Fibroblast of skin of left biceps (primary cell): ENCODE results near the gene JARID2.

Experiments used
- DNase-seq, 2 experiments: peaks; one replicate each; pipeline ENCODE4 v3.0.0-alpha.2; 2013; ENCODE audit warnings: low read depth in 2 of 2

The JARID2 gene

DNA sequence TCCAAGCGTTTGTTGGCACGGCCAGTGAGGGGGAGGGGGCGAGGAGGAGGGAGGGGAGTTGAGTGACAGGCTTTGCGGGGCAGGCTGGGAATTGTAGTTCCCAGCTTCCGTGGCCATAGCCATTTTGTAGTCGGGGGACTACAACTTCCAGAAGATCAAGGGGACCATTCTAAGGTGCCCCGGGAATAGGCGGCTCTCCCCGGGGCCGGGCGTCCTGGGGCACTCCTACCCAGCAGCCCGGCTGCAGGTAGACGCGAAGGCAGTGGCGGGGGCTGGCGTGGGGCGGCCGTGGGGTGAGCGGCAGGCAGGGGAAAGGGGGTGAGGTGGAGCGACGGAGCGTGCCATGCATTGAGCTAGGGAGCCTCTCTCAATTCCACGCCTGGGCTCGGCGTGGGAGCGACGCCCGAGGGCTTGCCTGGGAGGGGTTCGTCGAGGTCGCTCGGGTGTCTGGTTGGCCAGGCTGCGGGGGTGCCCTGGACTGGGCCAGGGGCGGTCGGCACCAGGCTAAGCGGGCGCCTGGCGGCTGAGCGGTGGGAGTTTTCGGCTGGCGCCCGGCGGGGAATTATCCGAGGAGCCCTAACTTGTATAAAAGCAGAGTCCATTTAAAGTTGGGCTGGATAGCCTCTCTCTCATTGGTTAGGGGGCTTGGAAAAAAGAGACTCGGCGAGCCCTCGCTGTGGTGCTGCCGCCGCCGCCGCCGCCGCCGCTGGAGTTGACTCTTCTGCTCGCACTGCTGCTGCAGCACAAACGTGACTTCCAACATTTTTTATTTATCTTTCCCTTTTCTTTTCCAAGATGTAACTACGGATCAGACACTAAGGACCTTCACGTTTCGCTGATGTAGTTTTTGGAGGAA, at the start of gene JARID2:
Gene JARID2 (plus strand): TSS at position 709 of the 856 bp plus-strand sequence. CDS start 471 bp downstream, outside the sequence.
- peak; percentile 95 to 96 for DNase-seq

DNA sequence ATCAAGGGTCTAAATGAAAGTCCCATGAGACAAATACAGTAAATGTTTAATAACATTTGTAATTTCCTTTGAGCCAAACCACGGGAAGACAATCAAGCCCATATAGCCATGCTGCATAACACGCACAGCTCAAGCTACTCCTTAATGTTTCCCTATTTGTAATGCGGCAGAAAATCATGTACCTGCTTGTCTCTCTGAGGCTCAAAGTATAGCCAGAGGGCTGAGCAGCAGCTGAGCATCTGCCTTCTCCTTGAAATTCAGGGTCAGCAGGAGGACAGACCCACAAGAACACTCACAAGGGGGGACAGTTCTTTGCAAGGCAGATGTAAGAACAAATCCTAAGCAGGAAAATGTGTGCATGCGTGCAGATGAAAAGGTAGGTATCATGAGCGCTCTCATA, 45.8 kb upstream of the JARID2 start:
- DNase-seq = no peak

DNA sequence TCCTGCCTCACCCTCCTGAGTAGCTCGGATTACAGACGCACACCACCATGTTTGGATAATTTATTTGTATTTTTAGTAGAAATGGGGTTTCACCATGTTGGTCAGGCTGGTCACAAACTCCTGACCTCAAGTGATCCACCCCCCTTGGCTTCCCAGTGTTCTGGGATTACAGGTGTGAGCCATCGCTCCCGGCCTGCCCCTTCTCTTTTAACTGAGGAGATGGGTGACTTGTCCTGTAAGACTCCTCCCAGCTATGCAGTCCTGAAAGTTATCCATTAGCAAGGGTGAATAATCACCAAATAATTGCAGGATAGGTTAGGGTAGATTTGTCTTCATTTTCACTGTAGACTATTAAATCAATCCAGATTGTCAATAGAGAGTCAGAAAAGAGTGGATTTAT, 40.5 kb upstream of the JARID2 start:
- no peak for DNase-seq

DNA sequence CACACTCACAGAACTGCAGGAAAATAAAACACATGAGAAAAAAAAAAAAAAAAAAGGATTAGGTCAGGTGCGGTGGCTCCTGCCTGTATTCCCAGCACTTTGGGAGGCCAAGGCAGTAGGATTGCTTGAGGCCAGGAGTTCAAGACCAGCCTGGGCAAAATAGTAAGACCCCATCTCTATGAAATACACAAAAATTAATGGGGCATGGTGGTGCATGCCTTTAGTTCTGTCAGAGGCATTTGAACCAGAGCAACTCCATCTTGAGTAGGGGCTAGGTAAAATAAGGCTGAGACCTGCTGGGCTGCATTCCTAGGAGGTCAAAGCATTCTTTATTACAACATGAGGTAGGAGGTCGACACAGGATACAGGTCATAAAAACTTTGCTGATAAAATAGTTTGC, 39.0 kb upstream of the JARID2 start:
- DNase-seq = no peak

- DNase-seq = no peak
These were observed 37.9 kb upstream of the JARID2 start for GRCh38 chr6:15207923-15208322.

GRCh38 chr6:15213838-15214400, 31.9 kb upstream of the JARID2 start:
- no peak for DNase-seq

GRCh38 chr6:15218401-15218800, 27.5 kb upstream of the JARID2 start:
- DNase-seq = no peak

GRCh38 chr6:15220062-15220461, 25.8 kb upstream of the JARID2 start:
- no peak for DNase-seq

DNA sequence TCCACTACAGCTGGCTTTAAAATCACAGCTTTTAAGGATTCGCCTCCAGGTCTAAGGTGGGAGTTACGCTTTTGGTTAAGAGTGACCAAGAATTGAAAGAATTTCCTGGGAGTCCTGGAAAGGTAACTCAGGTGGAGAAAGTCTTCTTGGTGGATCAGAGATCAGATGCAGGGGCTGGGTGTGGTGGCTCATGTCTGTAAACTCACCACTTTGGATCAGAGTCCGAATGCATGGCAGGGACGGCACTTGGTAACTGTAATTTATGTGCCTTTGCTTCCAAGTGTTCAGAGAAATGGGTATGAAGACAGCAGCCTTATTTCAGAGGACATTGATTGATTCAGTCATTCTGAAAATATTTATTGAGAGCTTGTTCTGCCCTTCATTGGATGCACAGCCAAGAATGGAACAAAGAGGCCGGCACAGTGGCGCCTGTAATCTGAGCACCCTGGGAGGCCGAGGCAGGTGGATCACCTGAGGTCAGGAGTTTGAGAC, 18.0 kb upstream of the JARID2 start:
- no peak for DNase-seq

DNA sequence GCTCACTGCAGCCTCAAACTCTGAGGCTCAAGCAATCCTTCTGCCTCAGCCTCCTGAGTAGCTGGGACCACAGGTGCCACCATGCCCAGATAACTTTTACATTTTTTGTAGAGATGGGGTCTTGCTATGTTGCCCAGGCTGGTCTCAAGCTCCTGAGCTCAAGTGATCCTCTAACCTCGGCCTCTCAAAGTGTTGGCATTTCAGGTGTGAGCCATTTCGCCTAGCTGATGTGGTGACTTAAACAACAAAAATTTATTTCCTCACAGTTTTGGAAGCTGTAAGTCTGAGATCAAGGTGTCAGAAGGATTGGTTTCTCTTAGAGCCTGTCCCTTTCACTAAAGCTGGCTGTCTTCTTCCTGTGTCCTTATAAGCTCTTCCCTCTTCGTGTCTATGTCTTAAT, 15.0 kb upstream of the JARID2 start:
- DNase-seq = no peak

DNA sequence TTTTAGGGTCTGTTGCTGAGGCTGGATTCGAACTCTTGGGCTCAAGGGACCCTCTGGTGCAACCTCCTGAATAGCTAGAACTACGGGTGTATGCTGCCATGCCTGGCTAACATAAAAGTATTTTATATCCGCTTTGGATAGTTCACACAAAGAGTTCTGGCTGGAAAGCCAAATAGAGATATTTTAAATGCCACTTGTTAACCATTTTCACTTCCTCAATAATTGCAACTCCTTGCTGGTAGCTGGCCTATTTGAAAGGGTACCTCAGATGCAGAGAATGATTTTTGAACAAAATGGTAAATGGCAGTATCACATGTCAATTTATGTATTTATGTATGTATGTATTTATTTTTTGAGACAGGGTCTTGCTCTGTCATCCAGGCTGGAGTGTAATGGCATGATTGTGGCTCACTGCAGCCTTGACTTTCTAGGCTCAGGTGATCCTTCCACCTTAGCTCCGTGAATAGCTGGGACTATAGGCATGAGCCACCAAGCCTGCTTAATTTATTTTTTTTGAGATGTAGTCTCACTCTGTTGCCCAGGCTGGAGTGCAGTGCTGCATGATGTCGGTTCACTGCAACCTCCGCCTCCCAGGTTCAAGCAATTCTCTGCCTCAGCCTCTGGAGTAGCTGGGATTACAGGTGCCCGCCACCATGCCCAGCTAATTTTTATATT, 12.9 kb upstream of the JARID2 start:
- no peak for DNase-seq

- no peak for DNase-seq
These were observed 11.7 kb upstream of the JARID2 start for GRCh38 chr6:15234068-15234758.

GRCh38 chr6:15239616-15240364, 6.1 kb upstream of the JARID2 start:
- no peak for DNase-seq

GRCh38 chr6:15242503-15242902, 3.4 kb upstream of the JARID2 start:
- no peak for DNase-seq

DNA sequence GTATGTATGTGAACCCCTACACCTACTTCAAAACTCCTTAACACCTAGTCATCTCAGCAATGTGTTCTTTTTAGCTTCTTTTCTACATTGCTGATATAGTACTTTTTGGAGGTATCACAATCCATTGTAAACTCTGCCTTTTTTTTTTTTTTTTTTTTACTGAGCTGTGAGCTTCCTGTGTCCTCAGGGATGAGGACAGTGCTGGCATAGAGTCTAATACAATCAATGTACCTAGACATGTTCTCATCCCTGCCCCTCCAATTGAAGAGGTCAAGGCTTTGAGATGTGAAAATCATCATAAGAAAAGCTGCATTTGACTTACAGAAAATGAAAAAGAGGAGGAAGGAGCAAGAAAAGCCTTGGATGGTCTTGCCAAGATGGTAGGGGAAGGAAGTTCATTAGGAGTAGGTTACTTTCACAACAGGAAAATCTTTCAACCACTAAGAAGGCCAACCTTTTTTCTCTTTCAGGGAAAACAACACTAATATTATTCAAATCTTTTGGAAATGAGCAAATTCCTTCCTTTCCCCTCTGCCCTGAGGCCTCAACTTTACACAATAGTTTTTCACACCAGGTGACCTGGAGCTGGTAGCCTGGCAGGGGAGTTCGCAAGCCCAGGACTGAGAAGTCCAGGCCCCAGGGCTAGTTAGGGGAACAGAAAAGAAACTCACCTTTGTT, 2.8 kb upstream of the JARID2 start:
- DNase-seq = no peak

DNA sequence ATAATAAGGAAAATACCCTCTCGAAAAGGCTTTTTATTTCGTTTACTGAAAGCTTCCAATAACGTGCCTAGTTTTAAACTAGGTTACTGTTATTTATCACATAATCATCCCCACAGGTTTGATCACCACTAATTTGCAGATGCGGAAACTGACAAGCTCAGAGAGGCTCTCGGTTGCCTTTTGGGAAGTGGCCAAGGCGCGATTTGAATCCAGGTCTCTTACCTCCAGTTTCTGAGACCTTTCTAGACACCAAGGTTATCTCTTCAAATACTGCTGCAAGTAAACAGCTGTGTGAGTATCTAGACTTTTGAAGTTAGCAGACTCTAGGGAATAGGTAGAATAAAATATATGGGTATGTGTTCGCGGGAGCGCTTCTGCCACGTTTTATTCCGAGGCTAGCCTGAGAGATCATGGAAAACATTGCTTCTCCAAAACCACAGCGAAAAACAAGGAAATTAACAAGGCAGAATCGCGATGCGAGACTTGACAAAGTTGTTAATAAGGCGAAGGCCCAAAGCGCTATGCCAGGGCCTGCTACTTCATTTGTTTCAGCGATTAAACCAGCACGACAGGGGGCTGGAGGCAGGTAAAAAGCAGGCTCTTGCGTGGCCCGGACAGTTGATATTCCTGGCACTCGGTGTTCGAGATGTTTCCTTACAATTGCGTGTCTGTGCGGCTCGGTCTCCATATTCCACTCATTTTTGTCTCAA, 1.8 kb upstream of the JARID2 start:
- DNase-seq = no peak

DNA sequence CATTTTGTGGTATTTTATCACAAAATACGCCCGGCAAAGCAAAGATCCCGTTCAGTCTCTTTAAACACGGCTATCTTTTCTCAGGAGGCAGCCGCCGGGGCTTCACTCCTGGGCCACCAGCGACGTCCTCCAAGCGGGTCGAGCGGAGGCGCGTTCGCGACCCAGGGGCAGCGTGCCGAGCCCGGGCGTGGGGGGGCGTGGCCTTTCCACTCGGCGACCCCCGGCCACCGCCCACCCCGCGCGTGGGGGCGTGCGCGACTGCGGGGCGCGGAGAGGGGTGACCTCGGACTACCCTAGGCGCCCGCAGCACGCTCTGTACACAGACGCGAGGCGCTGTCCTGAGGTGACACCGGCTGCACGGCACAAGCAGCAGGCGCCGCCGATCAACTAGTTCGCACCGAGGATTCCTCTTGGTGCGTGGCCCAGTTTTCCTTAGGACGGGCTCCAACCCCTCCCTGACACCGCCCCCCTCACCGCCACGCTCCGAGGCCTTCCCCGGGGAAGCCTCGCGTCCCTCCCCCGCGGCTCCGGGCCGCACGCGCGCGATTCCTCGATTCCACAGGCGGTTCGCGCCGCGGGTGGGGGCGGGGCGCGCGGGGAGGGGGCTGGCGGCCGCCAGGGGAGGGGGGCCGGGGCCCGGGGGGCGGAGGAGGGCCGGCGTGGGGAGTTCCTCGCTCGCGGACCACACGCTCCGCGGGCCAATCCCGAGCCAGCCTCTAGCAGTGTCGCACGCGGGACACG, 1.1 kb upstream of the JARID2 start:
- no peak for DNase-seq

- DNase-seq = no peak
These were observed 372 bp downstream of the JARID2 start for GRCh38 chr6:15246217-15246665.
